Calu3 (cell line): ENCODE measurements around the gene MOB1B. TPM values are rescaled to one million over a fixed set of nuclear protein-coding genes. Genes with fewer than 3 reads are reported as not detected.

Experiments used
- BruUV-seq: library from RNA; stranded (reverse); fragments of 400-500 nt; replicated peaks from 2 replicates; lab custom pipeline; 2021; lab: Mats Ljungman, UMichigan
- CTCF ChIA-PET: fragments of 300-600 bp; sonication (Branson Sonifier 250); formaldehyde crosslinking; loops from one replicate; lab custom pipeline; 2022; ENCODE audit warnings: antibody characterized with exemption; lab: Charles Lee
- DNase-seq: peaks from one replicate; pipeline ENCODE4 v3.0.0; 2022
- H3K27ac Mint-ChIP-seq: one replicate; pipeline ENCODE4 v1.8.0; 2022; ENCODE audit warnings: mixed read lengths; ENCODE audit not compliant: unreplicated experiment
- H3K27me3 Mint-ChIP-seq: one replicate; pipeline ENCODE4 v1.8.0; 2022; ENCODE audit warnings: mixed read lengths; ENCODE audit not compliant: unreplicated experiment
- H3K36me3 Mint-ChIP-seq: one replicate; pipeline ENCODE4 v1.8.0; 2022; ENCODE audit warnings: mild to moderate bottlenecking, moderate library complexity, mixed read lengths; ENCODE audit not compliant: insufficient read depth, unreplicated experiment
- H3K4me1 Mint-ChIP-seq: one replicate; pipeline ENCODE4 v1.8.0; 2022; ENCODE audit warnings: mild to moderate bottlenecking, low read depth, mixed read lengths; ENCODE audit not compliant: unreplicated experiment
- H3K4me3 Mint-ChIP-seq: one replicate; pipeline ENCODE4 v1.8.0; 2022; ENCODE audit warnings: mild to moderate bottlenecking, low read depth, moderate library complexity, mixed read lengths; ENCODE audit not compliant: unreplicated experiment
- H3K9me3 Mint-ChIP-seq: one replicate; pipeline ENCODE4 v1.8.0; 2022; ENCODE audit warnings: low read depth, mixed read lengths; ENCODE audit not compliant: unreplicated experiment
- intact Hi-C: fragments of 100-400 bp; cut with micrococcal nuclease; formaldehyde crosslinking; loops from one replicate; pipeline ENCODE4 v1.10.0; 2022; ENCODE audit not compliant: unreplicated experiment
- total RNA-seq: library from RNA; stranded (reverse); gene quantifications from 2 replicates; pipeline ENCODE4 v1.2.3, GENCODE V29; 2022
- TF ChIP-seq, protein P1 (sequence below): fragments of 200-600 bp; IDR thresholded peaks from one replicate; pipeline ENCODE4 v1.8.0; 2022; ENCODE audit warnings: antibody characterized with exemption; ENCODE audit not compliant: unreplicated experiment

MOB1B gene
- total RNA-seq, 1 experiment from 2014 or later: 13.3 TPM

- Mint-ChIP-seq H3K4me3 (no peak overlapping the region), H3K27ac (no peak overlapping the region), H3K36me3 (no peaks in the 10 kb centered on the region), H3K9me3 (no peaks in the 10 kb centered on the region), H3K4me1 (no peaks in the 10 kb centered on the region), H3K27me3 (no peaks in the 10 kb centered on the region)
- intact Hi-C loops: no loop called here
- TF ChIP-seq, protein P1, sequence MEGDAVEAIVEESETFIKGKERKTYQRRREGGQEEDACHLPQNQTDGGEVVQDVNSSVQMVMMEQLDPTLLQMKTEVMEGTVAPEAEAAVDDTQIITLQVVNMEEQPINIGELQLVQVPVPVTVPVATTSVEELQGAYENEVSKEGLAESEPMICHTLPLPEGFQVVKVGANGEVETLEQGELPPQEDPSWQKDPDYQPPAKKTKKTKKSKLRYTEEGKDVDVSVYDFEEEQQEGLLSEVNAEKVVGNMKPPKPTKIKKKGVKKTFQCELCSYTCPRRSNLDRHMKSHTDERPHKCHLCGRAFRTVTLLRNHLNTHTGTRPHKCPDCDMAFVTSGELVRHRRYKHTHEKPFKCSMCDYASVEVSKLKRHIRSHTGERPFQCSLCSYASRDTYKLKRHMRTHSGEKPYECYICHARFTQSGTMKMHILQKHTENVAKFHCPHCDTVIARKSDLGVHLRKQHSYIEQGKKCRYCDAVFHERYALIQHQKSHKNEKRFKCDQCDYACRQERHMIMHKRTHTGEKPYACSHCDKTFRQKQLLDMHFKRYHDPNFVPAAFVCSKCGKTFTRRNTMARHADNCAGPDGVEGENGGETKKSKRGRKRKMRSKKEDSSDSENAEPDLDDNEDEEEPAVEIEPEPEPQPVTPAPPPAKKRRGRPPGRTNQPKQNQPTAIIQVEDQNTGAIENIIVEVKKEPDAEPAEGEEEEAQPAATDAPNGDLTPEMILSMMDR: no peak
- no peak for DNase-seq
- CTCF ChIA-PET: interaction anchor here (0.6 kb wide), 1 partner anchor 10 kb away, joined by 6 read pairs; no protein-coding TSS in a partner anchor
- no TSS peak for BruUV-seq
Observed at GRCh38 chr4:70956549-70957210, 54.5 kb downstream of the MOB1B start.

DNA sequence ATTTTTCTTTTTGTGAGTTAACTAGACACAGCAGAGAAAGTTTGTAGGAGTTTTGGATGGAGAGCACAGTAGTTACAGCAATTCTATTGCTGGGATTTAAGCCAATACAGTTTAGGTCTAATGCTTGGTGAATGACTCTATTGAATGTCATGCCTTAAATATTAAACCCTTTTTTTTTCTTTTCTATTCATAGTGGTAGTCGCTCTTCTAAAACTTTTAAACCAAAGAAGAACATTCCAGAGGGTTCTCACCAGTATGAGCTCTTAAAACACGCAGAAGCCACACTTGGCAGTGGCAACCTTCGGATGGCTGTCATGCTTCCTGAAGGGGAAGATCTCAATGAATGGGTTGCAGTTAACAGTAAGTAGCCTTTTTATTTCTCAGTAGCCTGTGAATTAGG lies 56.5 kb downstream of the MOB1B start:
- H3K27ac Mint-ChIP-seq: no peak overlapping the region
- no peak overlapping the region for H3K4me3 Mint-ChIP-seq
- no peaks in the 10 kb centered on the region for H3K9me3 Mint-ChIP-seq
- TF ChIP-seq, protein P1: no peak
- CTCF ChIA-PET: no interaction called here
- no peaks in the 10 kb centered on the region for H3K4me1 Mint-ChIP-seq
- no peaks in the 10 kb centered on the region for H3K36me3 Mint-ChIP-seq
- intact Hi-C loops: no loop called here
- BruUV-seq: no TSS peak
- H3K27me3 Mint-ChIP-seq: no peaks in the 10 kb centered on the region
- DNase-seq: no peak

- TF ChIP-seq, protein P1: no peak
- CTCF ChIA-PET: no interaction called here
Observed at GRCh38 chr4:70969076-70969475, 66.9 kb downstream of the MOB1B start.

GRCh38 chr4:70976252-70976651 lies 74.1 kb downstream of the MOB1B start:
- intact Hi-C loops: no loop called here
- Mint-ChIP-seq H3K27me3 (no peaks in the 10 kb centered on the region), H3K4me3 (no peak overlapping the region), H3K4me1 (no peaks in the 10 kb centered on the region), H3K36me3 (no peaks in the 10 kb centered on the region), H3K9me3 (no peaks in the 10 kb centered on the region), H3K27ac (no peak overlapping the region)
- DNase-seq: no peak
- CTCF ChIA-PET: no interaction called here
- TF ChIP-seq, protein P1: no peak
- no TSS peak for BruUV-seq

More at GRCh38 chr4:70969076-70969475, 66.9 kb downstream of the MOB1B start:
- Mint-ChIP-seq H3K27ac (no peak overlapping the region), H3K36me3 (no peaks in the 10 kb centered on the region), H3K9me3 (no peaks in the 10 kb centered on the region), H3K4me3 (no peak overlapping the region), H3K27me3 (no peaks in the 10 kb centered on the region), H3K4me1 (no peaks in the 10 kb centered on the region)
- no peak for DNase-seq
- no TSS peak for BruUV-seq
- intact Hi-C loops: no loop called here
